GM12873 (cell line): Measurements from ENCODE around the gene CEP97.

Source experiments
- CTCF ChIP-seq: IDR thresholded peaks from 2 replicates; pipeline ENCODE4 v1.5.1; 2012; ENCODE audit warnings: low read depth, mild to moderate bottlenecking, moderate library complexity, low read length, control low read depth; ENCODE audit not compliant: insufficient read depth; ENCODE audit errors: missing control alignments

Gene CEP97

DNA sequence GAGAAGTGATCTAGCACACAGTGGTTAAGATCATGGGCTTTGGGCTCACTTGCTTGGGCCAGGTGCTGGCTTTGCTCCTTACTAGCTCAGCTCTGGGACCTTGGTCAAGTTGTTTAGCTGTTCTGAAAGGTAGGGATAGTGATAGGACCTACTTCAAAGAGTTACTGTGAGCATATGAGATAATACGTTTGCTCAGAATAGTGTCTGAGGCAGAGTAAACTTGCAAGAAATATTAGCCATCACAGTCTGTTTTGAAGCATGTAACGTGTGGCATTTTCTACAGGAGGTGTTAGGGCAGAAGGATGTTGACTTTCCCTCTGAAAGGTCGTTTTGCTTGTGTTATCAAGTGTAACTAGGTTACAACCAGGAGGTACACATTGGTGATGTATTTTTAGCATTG, 90.4 kb downstream of the CEP97 start:
- no peak for TF ChIP-seq CTCF

GRCh38 chr3:101816215-101817149, 92.1 kb downstream of the CEP97 start:
- no peak for TF ChIP-seq CTCF

DNA sequence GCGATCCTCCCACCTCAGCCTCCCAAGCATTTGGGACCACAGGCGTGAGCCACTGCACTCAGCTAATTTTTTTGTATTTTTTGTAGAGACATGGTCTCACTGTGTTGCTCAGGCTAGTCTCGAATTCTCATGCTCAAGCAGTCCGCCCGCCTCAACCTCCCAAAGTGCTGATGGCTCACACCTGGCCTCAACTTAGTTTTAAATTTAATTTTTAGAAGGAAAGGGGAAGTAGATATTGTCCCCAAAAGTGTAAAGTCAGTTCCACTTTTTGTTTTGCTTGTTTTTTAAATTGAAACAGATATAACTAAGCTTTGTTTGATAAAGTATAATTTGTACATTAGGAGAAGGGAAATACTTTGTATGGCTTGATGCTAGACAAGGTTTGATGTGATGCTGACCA, 93.6 kb downstream of the CEP97 start:
- no peak for TF ChIP-seq CTCF

GRCh38 chr3:101819649-101820206, 95.3 kb downstream of the CEP97 start:
- no peak for TF ChIP-seq CTCF
